Fibroblast of the conjunctiva (primary cell): Measurements from ENCODE around the gene IL1R2.
A peak's percentile ranks its signal among the peaks of the same experiment; 100 is the strongest.

Experiments
- DNase-seq: peaks from one replicate; pipeline ENCODE4 v3.0.0-alpha.2; 2010; ENCODE audit warnings: low read depth

Gene IL1R2

GRCh38 chr2:102041351-102041750, 49.6 kb downstream of the IL1R2 start:
- DNase-seq, result no peak

- DNase-seq, result no peak
Observed at GRCh38 chr2:102042196-102043081, 50.7 kb downstream of the IL1R2 start.

GRCh38 chr2:102043560-102043959, 51.8 kb downstream of the IL1R2 start:
- no peak for DNase-seq

GRCh38 chr2:102044235-102044896, 52.6 kb downstream of the IL1R2 start:
- no peak for DNase-seq

- DNase-seq, result no peak
Observed at GRCh38 chr2:102044967-102045489, 53.3 kb downstream of the IL1R2 start.

GRCh38 chr2:102045697-102046096, 53.9 kb downstream of the IL1R2 start:
- DNase-seq, result no peak

GRCh38 chr2:102046135-102046986, 54.6 kb downstream of the IL1R2 start:
- no peak for DNase-seq

GRCh38 chr2:102048465-102048864, 56.7 kb downstream of the IL1R2 start:
- no peak for DNase-seq

GRCh38 chr2:102049756-102050443, 58.1 kb downstream of the IL1R2 start:
- peak; percentile 90 for DNase-seq

GRCh38 chr2:102050854-102051391, 59.2 kb downstream of the IL1R2 start:
- peak; percentile 84 for DNase-seq

GRCh38 chr2:102051692-102052277, 60.0 kb downstream of the IL1R2 start:
- DNase-seq, result no peak

- DNase-seq, result no peak
Observed at GRCh38 chr2:102052365-102052764, 60.6 kb downstream of the IL1R2 start.

GRCh38 chr2:102053096-102053495, 61.3 kb downstream of the IL1R2 start:
- DNase-seq, result no peak

- peak; percentile 47 for DNase-seq
Observed at GRCh38 chr2:102055346-102055990, 63.7 kb downstream of the IL1R2 start.

- no peak for DNase-seq
Observed at GRCh38 chr2:102056079-102056581, 64.4 kb downstream of the IL1R2 start.

GRCh38 chr2:102057502-102058292, 65.9 kb downstream of the IL1R2 start:
- DNase-seq, result no peak

GRCh38 chr2:102058293-102058833, 66.6 kb downstream of the IL1R2 start:
- DNase-seq, result no peak

- no peak for DNase-seq
Observed at GRCh38 chr2:102059151-102059550, 67.4 kb downstream of the IL1R2 start.

GRCh38 chr2:102060047-102060446, 68.3 kb downstream of the IL1R2 start:
- no peak for DNase-seq
